IMR-90 (cell line): Measurements from ENCODE around the gene MAGI1. TPM values are rescaled to one million over a fixed set of nuclear protein-coding genes. Genes with fewer than 3 reads are reported as not detected.

Source experiments
- ATAC-seq: fragments of 200-7000 bp; cut with Tn5 transposase; 2 replicates; pipeline ENCODE4 v1.9.1; 2020; ENCODE audit warnings: low read depth, mild to moderate bottlenecking, moderate library complexity
- BruUV-seq: library from RNA; stranded (reverse); fragments of 400-500 nt; replicated peaks from 2 replicates; lab custom pipeline; 2021; lab: Mats Ljungman, UMichigan
- CTCF ChIA-PET: fragments of 300-600 bp; formaldehyde crosslinking; extraction: SDS; loops from one replicate; lab custom pipeline; 2021; ENCODE audit warnings: antibody characterized with exemption; lab: Yijun Ruan, JAX
- POLR2A ChIA-PET: fragments of 300-600 bp; sonication (Branson Sonifier 250); formaldehyde crosslinking; loops from one replicate; lab custom pipeline; 2022; ENCODE audit warnings: antibody characterized with exemption; ENCODE audit not compliant: unreplicated experiment; lab: Charles Lee
- DNase-seq: peaks from one replicate; pipeline ENCODE4 v3.0.0; 2013
- H2AFZ ChIP-seq: replicated peaks from 2 replicates; pipeline ENCODE3; 2013; ENCODE audit warnings: low read length, mild to moderate bottlenecking; ENCODE audit not compliant: poor library complexity
- H2AK5ac ChIP-seq: 2 replicates; pipeline ENCODE4 v1.6.1; 2013; ENCODE audit warnings: low read depth, low read length, inconsistent platforms
- H2AK9ac ChIP-seq: replicated peaks from 2 replicates; pipeline ENCODE3; 2013; ENCODE audit warnings: mild to moderate bottlenecking, low read depth, low read length, moderate library complexity; ENCODE audit not compliant: poor library complexity
- H2BK120ac ChIP-seq: 2 replicates; pipeline ENCODE4 v1.6.1; 2013; ENCODE audit warnings: low read depth, low read length, inconsistent platforms
- H2BK15ac ChIP-seq: 3 replicates; pipeline ENCODE4 v1.6.1; 2013; ENCODE audit warnings: low read depth, low read length, inconsistent platforms
- H2BK20ac ChIP-seq: 2 replicates; pipeline ENCODE4 v1.6.1; 2013; ENCODE audit warnings: low read depth, mild to moderate bottlenecking, inconsistent platforms, low read length, moderate library complexity
- H2BK5ac ChIP-seq: 2 replicates; pipeline ENCODE4 v1.6.1; 2013; ENCODE audit warnings: mild to moderate bottlenecking, low read depth, low read length, inconsistent platforms; ENCODE audit not compliant: poor library complexity, severe bottlenecking
- H3K14ac ChIP-seq: replicated peaks from 2 replicates; pipeline ENCODE4 v1.6.1; 2013; ENCODE audit warnings: low read depth, low read length, inconsistent platforms
- H3K18ac ChIP-seq: 2 replicates; pipeline ENCODE4 v1.6.1; 2013; ENCODE audit warnings: low read depth, low read length, control low read depth
- H3K23ac ChIP-seq: 2 replicates; pipeline ENCODE4 v1.6.1; 2013; ENCODE audit warnings: low read depth, low read length, inconsistent platforms
- H3K27ac ChIP-seq: 2 replicates; pipeline ENCODE4 v1.5.1; 2013; ENCODE audit warnings: mild to moderate bottlenecking, control low read depth, low read length; ENCODE audit not compliant: insufficient read depth
- H3K27me3 ChIP-seq: 2 replicates; pipeline ENCODE4 v1.6.1; 2013; ENCODE audit warnings: low read length; ENCODE audit not compliant: control insufficient read depth, insufficient read depth
- H3K36me3 ChIP-seq: 2 replicates; pipeline ENCODE4 v1.6.1; 2013; ENCODE audit warnings: low read length, mixed read lengths; ENCODE audit not compliant: control insufficient read depth, insufficient read depth
- H3K4ac ChIP-seq: 2 replicates; pipeline ENCODE4 v1.6.1; 2013; ENCODE audit warnings: low read depth, low read length, inconsistent platforms
- H3K4me1 ChIP-seq: 2 replicates; pipeline ENCODE4 v1.6.1; 2013; ENCODE audit warnings: low read length, mixed read lengths; ENCODE audit not compliant: control insufficient read depth, insufficient read depth
- H3K4me2 ChIP-seq: 2 replicates; pipeline ENCODE4 v1.6.1; 2013; ENCODE audit warnings: low read depth, mild to moderate bottlenecking, control low read depth, low read length, moderate library complexity
- H3K4me3 ChIP-seq: 2 replicates; pipeline ENCODE4 v1.5.1; 2013; ENCODE audit warnings: low read depth, mild to moderate bottlenecking, control low read depth, low read length, moderate library complexity; ENCODE audit not compliant: insufficient read depth
- H3K56ac ChIP-seq: 2 replicates; pipeline ENCODE4 v1.6.1; 2013; ENCODE audit warnings: low read length, inconsistent platforms; ENCODE audit not compliant: insufficient read depth; ENCODE audit errors: extremely low read depth
- H3K79me1 ChIP-seq, 2 experiments: 2 replicates each; pipeline ENCODE4 v1.6.1; 2013; ENCODE audit warnings: low read length in 2 of 2, inconsistent platforms in 1 of 2, low read depth in 1 of 2
- H3K9ac ChIP-seq: 2 replicates; pipeline ENCODE4 v1.6.1; 2013; ENCODE audit warnings: low read depth, low read length, control low read depth
- H3K9me1 ChIP-seq: 2 replicates; pipeline ENCODE4 v1.6.1; 2013; ENCODE audit warnings: low read length, inconsistent platforms; ENCODE audit not compliant: insufficient read depth
- H3K9me3 ChIP-seq: 2 replicates; pipeline ENCODE4 v1.6.1; 2013; ENCODE audit warnings: low read length; ENCODE audit not compliant: control insufficient read depth, insufficient read depth
- H4K20me1 ChIP-seq: 2 replicates; pipeline ENCODE4 v1.6.1; 2013; ENCODE audit warnings: low read length, inconsistent platforms; ENCODE audit not compliant: insufficient read depth
- H4K5ac ChIP-seq: 2 replicates; pipeline ENCODE4 v1.6.1; 2013; ENCODE audit warnings: mild to moderate bottlenecking, low read depth, low read length, control low read depth
- H4K8ac ChIP-seq, 2 experiments: 2 replicates each; pipeline ENCODE4 v1.6.1; 2013; ENCODE audit warnings: low read depth in 2 of 2, low read length in 2 of 2, control low read depth in 1 of 2, inconsistent platforms in 1 of 2
- H4K91ac ChIP-seq: 2 replicates; pipeline ENCODE4 v1.6.1; 2013; ENCODE audit warnings: low read depth, low read length, inconsistent platforms; ENCODE audit not compliant: insufficient read depth
- BHLHE40 ChIP-seq: fragments of 150-350 bp; IDR thresholded peaks from 2 replicates; pipeline ENCODE4 v1.6.1; 2016; ENCODE audit warnings: mild to moderate bottlenecking, low read depth, low read length
- CEBPB ChIP-seq: IDR thresholded peaks from 2 replicates; pipeline ENCODE4 v1.6.1; 2012; ENCODE audit warnings: low read depth, low read length, improper control_type of control experiment
- CHD1 ChIP-seq: IDR thresholded peaks from 2 replicates; pipeline ENCODE4 v1.6.1; 2012; ENCODE audit warnings: low read depth, low read length, improper control_type of control experiment
- ELK1 ChIP-seq: fragments of 150-350 bp; IDR thresholded peaks from 2 replicates; pipeline ENCODE4 v1.6.1; 2016; ENCODE audit warnings: low read depth, mild to moderate bottlenecking, low read length, moderate library complexity, borderline replicate concordance
- FOS ChIP-seq: fragments of 150-350 bp; IDR thresholded peaks from 2 replicates; pipeline ENCODE4 v1.6.1; 2016; ENCODE audit warnings: low read depth, low read length
- MAFK ChIP-seq: IDR thresholded peaks from 2 replicates; pipeline ENCODE4 v1.6.1; 2012; ENCODE audit warnings: low read depth, low read length, improper control_type of control experiment
- MAZ ChIP-seq: IDR thresholded peaks from 2 replicates; pipeline ENCODE4 v1.6.1; 2012; ENCODE audit warnings: low read depth, mild to moderate bottlenecking, low read length, improper control_type of control experiment, moderate library complexity, borderline replicate concordance
- MXI1 ChIP-seq: IDR thresholded peaks from 2 replicates; pipeline ENCODE4 v1.6.1; 2012; ENCODE audit warnings: low read depth, mild to moderate bottlenecking, low read length, moderate library complexity, borderline replicate concordance
- NFE2L2 ChIP-seq: fragments of 150-350 bp; IDR thresholded peaks from 2 replicates; pipeline ENCODE4 v1.6.1; 2016; ENCODE audit warnings: low read depth, mild to moderate bottlenecking, low read length
- POLR2A ChIP-seq: IDR thresholded peaks from 2 replicates; pipeline ENCODE4 v1.6.1; 2012; ENCODE audit warnings: mild to moderate bottlenecking, low read depth, low read length
- RCOR1 ChIP-seq: IDR thresholded peaks from 2 replicates; pipeline ENCODE4 v1.6.1; 2012; ENCODE audit warnings: mild to moderate bottlenecking, low read length, improper control_type of control experiment; ENCODE audit not compliant: insufficient replicate concordance
- RFX5 ChIP-seq: IDR thresholded peaks from 2 replicates; pipeline ENCODE4 v1.8.0; 2012; ENCODE audit warnings: low read depth, mild to moderate bottlenecking, low read length, moderate library complexity
- WGBS, 2 experiments: methylation state at CpG; one replicate each; pipeline versions ENCODE4 v1.1.5 to v1.1.7; 2013; ENCODE audit warnings: missing lambda C conversion rate in 2 of 2; ENCODE audit not compliant: insufficient read length in 1 of 2; ENCODE audit errors: extremely low coverage in 2 of 2; 5-methylcytosine and 5-hydroxymethylcytosine counted together
- dilution Hi-C: fragments of 300-500 bp; cut with HindIII; formaldehyde crosslinking; loops from one replicate; pipeline ENCODE4 v1.14.3; 2018; ENCODE audit warnings: low sequenced_read_pairs; ENCODE audit not compliant: unreplicated experiment
- in situ Hi-C: fragments of 300-500 bp; cut with MboI; formaldehyde crosslinking; loops from 3 replicates; pipeline ENCODE4 v1.14.3; 2019; ENCODE audit warnings: low sequenced_read_pairs, inconsistent platforms, mixed read lengths
- intact Hi-C: fragments of 100-400 bp; cut with micrococcal nuclease; formaldehyde crosslinking; loops from 2 replicates; pipeline ENCODE4 v1.10.0; 2022
- polyA plus RNA-seq, 3 experiments: library from polyadenylated mRNA; depleted of rRNA; stranded (reverse); fragments of >200 nt; gene quantifications; 2 replicates each; pipeline ENCODE4 v1.2.3, GENCODE V29; 2012; ENCODE audit warnings: low replicate concordance in 1 of 3
- total RNA-seq: library from RNA; depleted of rRNA; stranded (reverse); fragments of >200 nt; gene quantifications from 2 replicates; pipeline ENCODE4 v1.2.3, GENCODE V29; 2012
- TF ChIP-seq, protein P1 (sequence below): conservative IDR thresholded peaks from 2 replicates; pipeline ENCODE4 v1.5.1; 2012; ENCODE audit warnings: mild to moderate bottlenecking, low read depth, low read length, improper control_type of control experiment

Gene MAGI1
- total and polyA plus RNA-seq, 2 of the 4 experiments (the other 2 are of a cell fraction) = 14.5 to 24.2 TPM

DNA sequence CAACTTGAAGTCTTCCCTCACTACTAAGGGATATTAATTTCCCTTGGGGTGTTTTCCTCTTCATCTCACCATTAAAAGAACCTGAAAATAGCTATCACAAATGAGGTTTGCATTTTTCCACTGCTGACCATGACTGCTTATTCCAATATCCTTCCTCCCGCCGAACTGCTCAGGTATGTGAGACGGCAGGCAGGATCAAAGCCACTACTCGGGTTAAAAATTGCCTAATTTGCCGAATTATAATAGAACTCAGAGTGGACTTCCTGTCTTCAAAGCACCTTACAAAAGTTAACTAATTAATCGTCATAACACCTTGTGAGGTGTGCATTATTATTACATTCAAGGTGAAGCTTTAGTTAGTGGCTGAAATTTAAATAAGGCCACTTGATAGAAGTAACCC is 695.7 kb downstream of the MAGI1 start:
- Histone ChIP-seq H3K4me3 (no peak overlapping the region), H3K9ac (no peak overlapping the region), H3K18ac (no peak overlapping the region), H2BK20ac (no peak overlapping the region), H4K5ac (no peak overlapping the region), H2BK120ac (no peak overlapping the region), H2BK15ac (no peak overlapping the region), H3K56ac (no peak overlapping the region), H3K4me2 (no peak overlapping the region), H3K9me1 (no peaks in the 10 kb centered on the region), H3K27me3 (peaks cover 14% of the 10 kb centered on the region), H2BK5ac (no peak overlapping the region), H3K79me1 (no peaks in the 10 kb centered on the region), H4K20me1 (no peaks in the 10 kb centered on the region), H3K4me1 (no peaks in the 10 kb centered on the region), H3K4ac (no peak overlapping the region), H4K8ac (no peak overlapping the region), H3K36me3 (no peaks in the 10 kb centered on the region), H3K9me3 (no peaks in the 10 kb centered on the region), H3K27ac (no peak overlapping the region), H3K14ac (no peak overlapping the region), H4K91ac (no peak overlapping the region), H2AFZ (no peak overlapping the region), H2AK5ac (no peak overlapping the region), H3K23ac (no peak overlapping the region), H2AK9ac (no peak overlapping the region)
- 94% methylated on average over 3 of the region's 6 CpGs; no CpG with 5 or more reads in 1 of the 2 experiments for WGBS, 2 experiments
- BruUV-seq = no TSS peak
- TF ChIP-seq CEBPB (no peak), MXI1 (no peak), NFE2L2 (no peak), RFX5 (no peak), POLR2A (no peak), MAZ (no peak), BHLHE40 (no peak), ELK1 (no peak), RCOR1 (no peak), FOS (no peak), MAFK (no peak), CHD1 (no peak)
- TF ChIP-seq, protein P1, sequence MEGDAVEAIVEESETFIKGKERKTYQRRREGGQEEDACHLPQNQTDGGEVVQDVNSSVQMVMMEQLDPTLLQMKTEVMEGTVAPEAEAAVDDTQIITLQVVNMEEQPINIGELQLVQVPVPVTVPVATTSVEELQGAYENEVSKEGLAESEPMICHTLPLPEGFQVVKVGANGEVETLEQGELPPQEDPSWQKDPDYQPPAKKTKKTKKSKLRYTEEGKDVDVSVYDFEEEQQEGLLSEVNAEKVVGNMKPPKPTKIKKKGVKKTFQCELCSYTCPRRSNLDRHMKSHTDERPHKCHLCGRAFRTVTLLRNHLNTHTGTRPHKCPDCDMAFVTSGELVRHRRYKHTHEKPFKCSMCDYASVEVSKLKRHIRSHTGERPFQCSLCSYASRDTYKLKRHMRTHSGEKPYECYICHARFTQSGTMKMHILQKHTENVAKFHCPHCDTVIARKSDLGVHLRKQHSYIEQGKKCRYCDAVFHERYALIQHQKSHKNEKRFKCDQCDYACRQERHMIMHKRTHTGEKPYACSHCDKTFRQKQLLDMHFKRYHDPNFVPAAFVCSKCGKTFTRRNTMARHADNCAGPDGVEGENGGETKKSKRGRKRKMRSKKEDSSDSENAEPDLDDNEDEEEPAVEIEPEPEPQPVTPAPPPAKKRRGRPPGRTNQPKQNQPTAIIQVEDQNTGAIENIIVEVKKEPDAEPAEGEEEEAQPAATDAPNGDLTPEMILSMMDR = no peak
- CTCF ChIA-PET = interaction anchor here (1.3 to 1.6 kb wide), 2 partner anchors 9 to 11 kb away, joined by 5 read pairs; no protein-coding TSS in a partner anchor
- intact Hi-C loops (loop anchor here (10.0 kb wide), 1 partner anchor 808 kb away; no protein-coding TSS in a partner anchor), in situ Hi-C loops (loop anchor here (10.0 kb wide), 2 partner anchors 392 to 852 kb away; no protein-coding TSS in a partner anchor), dilution Hi-C loops (no loop called here)
- POLR2A ChIA-PET = no interaction called here
- no peak for ATAC-seq
- DNase-seq = no peak
